Chondrocyte (in vitro differentiated cells): Measurements from ENCODE around the gene LRBA. TPM values are rescaled to one million over a fixed set of nuclear protein-coding genes. Genes with fewer than 3 reads are reported as not detected.

Experiments used
- DNase-seq: peaks from one replicate; pipeline ENCODE4 v3.0.0; 2021; ENCODE audit warnings: mixed read lengths, low spot score
- H3K27ac Mint-ChIP-seq: one replicate; pipeline ENCODE4 v1.8.0; 2021; ENCODE audit warnings: mild to moderate bottlenecking, moderate library complexity, mixed read lengths; ENCODE audit not compliant: unreplicated experiment
- H3K27me3 Mint-ChIP-seq: 2 replicates; pipeline ENCODE4 v1.8.0; 2021; ENCODE audit warnings: low read depth, mixed read lengths
- H3K36me3 Mint-ChIP-seq: 2 replicates; pipeline ENCODE4 v1.8.0; 2021; ENCODE audit warnings: low read depth, mixed read lengths
- H3K4me1 Mint-ChIP-seq: 2 replicates; pipeline ENCODE4 v1.8.0; 2021; ENCODE audit warnings: low read depth, mild to moderate bottlenecking, mixed read lengths
- H3K4me3 Mint-ChIP-seq: one replicate; pipeline ENCODE4 v1.8.0; 2021; ENCODE audit warnings: mild to moderate bottlenecking, moderate library complexity, mixed read lengths; ENCODE audit not compliant: unreplicated experiment
- H3K9me3 Mint-ChIP-seq: 2 replicates; pipeline ENCODE4 v1.8.0; 2021; ENCODE audit warnings: low read depth, mixed read lengths
- total RNA-seq: library from RNA; stranded (reverse); gene quantifications from 3 replicates; pipeline ENCODE4 v1.2.1, GENCODE V29; 2021
- TF ChIP-seq, protein P1 (sequence below): fragments of 200-600 bp; sonication (generic); IDR thresholded peaks from 2 replicates; pipeline ENCODE4 v1.5.0; 2021; ENCODE audit warnings: antibody characterized with exemption, mild to moderate bottlenecking, moderate library complexity

LRBA gene
- total RNA-seq, 1 donor from 2014 or later, result 19.7 TPM

DNA sequence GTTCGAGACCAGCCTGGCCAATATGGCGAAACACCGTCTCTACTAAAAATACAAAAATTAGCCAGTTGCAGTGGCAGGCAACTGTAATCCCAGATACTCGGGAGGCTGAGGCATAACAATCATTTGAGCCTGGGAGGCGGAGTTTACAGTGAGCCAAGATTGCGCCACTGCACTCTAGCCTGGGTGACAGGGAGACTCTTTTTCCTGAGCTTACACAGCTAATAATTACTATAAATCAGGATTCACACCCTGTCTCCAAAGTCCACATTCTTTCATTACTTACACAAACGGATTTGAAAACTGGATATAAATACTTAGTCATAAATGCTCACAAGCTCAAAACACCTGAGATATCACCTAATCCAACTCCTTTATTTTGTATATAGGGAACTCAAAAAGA lies 151.6 kb downstream of the LRBA start:
- TF ChIP-seq, protein P1, sequence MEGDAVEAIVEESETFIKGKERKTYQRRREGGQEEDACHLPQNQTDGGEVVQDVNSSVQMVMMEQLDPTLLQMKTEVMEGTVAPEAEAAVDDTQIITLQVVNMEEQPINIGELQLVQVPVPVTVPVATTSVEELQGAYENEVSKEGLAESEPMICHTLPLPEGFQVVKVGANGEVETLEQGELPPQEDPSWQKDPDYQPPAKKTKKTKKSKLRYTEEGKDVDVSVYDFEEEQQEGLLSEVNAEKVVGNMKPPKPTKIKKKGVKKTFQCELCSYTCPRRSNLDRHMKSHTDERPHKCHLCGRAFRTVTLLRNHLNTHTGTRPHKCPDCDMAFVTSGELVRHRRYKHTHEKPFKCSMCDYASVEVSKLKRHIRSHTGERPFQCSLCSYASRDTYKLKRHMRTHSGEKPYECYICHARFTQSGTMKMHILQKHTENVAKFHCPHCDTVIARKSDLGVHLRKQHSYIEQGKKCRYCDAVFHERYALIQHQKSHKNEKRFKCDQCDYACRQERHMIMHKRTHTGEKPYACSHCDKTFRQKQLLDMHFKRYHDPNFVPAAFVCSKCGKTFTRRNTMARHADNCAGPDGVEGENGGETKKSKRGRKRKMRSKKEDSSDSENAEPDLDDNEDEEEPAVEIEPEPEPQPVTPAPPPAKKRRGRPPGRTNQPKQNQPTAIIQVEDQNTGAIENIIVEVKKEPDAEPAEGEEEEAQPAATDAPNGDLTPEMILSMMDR, result no peak
- Mint-ChIP-seq H3K4me1 (no peaks in the 10 kb centered on the region), H3K36me3 (no peaks in the 10 kb centered on the region), H3K27me3 (no peaks in the 10 kb centered on the region), H3K4me3 (no peak overlapping the region), H3K27ac (no peak overlapping the region), H3K9me3 (no peaks in the 10 kb centered on the region)
- DNase-seq, result no peak

DNA sequence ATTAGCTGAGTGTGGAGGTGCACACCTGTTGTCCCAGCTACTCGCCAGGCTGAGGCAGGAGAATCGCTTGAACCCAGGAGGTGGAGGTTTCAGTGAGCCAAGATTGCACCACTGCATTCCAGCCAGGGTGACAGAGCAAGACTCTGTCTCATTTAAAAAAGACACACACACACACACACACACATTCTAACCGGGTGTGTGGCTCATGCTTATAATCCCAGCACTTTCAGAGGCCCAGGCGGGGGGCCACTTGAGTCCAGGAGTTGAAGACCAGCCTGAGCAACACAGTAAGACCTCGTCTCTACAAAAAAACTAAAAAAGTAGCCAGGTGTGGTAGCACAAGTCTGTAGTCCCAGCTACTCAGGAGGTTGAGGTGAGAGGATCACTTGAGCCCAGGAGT lies 152.3 kb downstream of the LRBA start:
- TF ChIP-seq, protein P1, result no peak
- Mint-ChIP-seq H3K27me3 (no peaks in the 10 kb centered on the region), H3K4me1 (no peaks in the 10 kb centered on the region), H3K4me3 (no peak overlapping the region), H3K9me3 (no peaks in the 10 kb centered on the region), H3K27ac (no peak overlapping the region), H3K36me3 (no peaks in the 10 kb centered on the region)
- DNase-seq, result no peak

DNA sequence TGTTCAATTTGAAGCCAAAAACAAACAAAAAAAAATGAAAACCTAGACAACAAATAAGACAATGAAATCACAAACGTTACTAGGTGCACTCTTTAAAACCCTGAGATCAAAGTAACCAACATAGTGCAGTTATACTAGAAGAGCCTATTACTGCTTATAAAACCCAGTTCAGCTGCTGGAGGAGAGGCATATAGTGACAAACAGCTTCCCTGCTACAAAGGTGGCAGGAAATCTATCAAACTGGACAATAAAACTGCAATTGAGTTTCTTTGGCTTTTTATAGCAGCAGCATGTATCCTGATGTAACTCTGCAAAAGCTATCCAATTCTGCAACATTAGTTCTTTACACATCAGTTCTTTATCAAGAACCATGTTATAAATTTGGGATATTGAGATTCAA lies 155.6 kb downstream of the LRBA start:
- DNase-seq, result no peak
- Mint-ChIP-seq H3K4me3 (no peak overlapping the region), H3K4me1 (no peaks in the 10 kb centered on the region), H3K27me3 (no peaks in the 10 kb centered on the region), H3K27ac (no peak overlapping the region), H3K9me3 (no peaks in the 10 kb centered on the region), H3K36me3 (no peaks in the 10 kb centered on the region)
- TF ChIP-seq, protein P1, result no peak

DNA sequence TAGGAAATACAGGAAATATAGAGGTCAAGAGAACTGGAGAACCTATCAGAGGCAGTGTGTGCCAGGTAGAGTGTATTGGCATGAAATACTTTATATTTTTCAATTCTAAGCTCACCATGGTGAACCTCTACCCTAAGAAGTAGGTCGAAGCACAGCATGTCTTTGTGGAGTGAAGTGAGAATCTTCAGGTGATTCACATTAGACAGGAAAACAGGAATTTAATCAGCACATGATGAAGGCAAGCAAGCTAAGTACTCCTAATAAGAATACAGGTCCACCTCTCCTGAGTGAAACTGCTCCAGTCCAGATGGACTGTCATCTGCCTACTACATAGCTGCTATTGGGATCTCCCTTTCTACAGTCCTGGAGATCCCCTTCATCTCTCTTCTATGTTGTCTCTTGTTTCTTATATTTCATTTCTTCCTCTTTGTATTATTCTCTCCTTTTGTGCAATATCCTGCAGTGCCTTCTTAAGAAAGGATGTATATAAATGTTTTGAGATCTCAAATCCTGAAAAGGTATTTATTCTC lies 159.0 kb downstream of the LRBA start:
- TF ChIP-seq, protein P1, result no peak
- Mint-ChIP-seq H3K4me3 (no peak overlapping the region), H3K36me3 (peaks cover 3% of the 10 kb centered on the region), H3K27me3 (no peaks in the 10 kb centered on the region), H3K9me3 (no peaks in the 10 kb centered on the region), H3K4me1 (no peaks in the 10 kb centered on the region), H3K27ac (no peak overlapping the region)
- no peak for DNase-seq

DNA sequence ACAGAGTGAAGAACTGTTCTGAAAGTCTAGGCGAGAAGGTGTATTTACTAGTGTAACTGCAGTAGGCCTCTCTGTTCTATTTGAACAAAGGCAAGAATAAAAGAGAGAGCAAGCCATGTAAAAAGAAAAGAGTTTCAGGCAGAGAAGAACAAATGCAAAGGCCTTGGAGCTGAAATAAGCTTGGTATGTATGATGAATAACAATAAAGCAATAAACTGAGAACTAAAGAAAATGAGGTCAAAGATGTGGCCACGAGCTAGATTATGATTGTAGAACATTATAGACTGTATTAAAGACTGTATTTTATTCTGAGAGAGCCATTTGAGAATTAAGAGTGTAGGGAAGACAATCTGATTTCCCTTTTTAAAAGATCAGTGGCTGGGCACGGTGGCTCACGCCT lies 160.5 kb downstream of the LRBA start:
- no peak overlapping the region for H3K4me3 Mint-ChIP-seq
- DNase-seq, result no peak
- no peaks in the 10 kb centered on the region for H3K27me3 Mint-ChIP-seq
- H3K27ac Mint-ChIP-seq, result no peak overlapping the region
- no peaks in the 10 kb centered on the region for H3K4me1 Mint-ChIP-seq
- peaks cover 6% of the 10 kb centered on the region for H3K36me3 Mint-ChIP-seq
- TF ChIP-seq, protein P1, result no peak
- H3K9me3 Mint-ChIP-seq, result no peaks in the 10 kb centered on the region
